ENCODE results near the gene PGAM2.

DNA sequence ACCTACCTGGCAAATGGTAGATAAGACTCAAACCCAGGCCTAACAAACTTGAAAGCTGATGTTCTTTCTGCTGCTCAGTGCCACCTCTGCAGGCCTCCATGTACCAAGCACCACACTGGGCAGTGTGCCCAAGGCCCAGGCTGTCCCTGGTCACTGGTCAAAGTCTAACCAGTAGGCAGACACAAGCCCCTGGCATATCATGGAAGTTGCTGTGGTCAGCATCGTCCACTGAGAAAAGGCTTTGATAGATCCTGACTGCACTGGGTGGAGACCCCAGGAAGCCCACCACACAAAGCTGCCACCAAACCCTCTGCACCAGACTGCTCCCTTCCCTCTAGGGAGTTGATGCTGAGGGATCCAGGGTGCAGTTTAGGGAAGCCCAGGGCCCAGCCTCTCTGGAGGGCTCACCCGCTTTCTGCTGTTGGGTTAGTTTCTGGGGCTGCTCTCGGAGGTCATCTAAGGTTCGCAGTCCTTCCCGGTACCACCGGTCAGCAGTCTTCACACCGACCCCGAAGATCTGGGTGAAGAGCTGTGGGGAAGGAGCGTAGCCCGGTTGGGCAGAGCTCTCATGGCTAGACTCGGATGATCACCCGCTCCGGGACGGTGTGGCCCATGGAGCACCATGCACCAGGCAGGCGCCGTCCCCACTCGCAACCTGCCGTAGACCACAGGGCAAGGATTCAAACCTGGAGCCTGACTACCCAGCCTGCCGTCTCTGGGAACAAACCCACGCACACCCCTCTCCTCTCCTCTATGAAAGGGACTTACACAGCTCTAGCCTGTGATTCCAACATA is 10.9 kb upstream of the PGAM2 start:
- TF ChIP-seq, protein P1, sequence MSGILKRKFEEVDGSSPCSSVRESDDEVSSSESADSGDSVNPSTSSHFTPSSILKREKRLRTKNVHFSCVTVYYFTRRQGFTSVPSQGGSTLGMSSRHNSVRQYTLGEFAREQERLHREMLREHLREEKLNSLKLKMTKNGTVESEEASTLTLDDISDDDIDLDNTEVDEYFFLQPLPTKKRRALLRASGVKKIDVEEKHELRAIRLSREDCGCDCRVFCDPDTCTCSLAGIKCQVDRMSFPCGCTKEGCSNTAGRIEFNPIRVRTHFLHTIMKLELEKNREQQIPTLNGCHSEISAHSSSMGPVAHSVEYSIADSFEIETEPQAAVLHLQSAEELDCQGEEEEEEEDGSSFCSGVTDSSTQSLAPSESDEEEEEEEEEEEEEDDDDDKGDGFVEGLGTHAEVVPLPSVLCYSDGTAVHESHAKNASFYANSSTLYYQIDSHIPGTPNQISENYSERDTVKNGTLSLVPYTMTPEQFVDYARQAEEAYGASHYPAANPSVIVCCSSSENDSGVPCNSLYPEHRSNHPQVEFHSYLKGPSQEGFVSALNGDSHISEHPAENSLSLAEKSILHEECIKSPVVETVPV (CRISPR knock-in tag; IDR thresholded peaks at IDR 0.05): no peak
- TF ChIP-seq, protein P2, sequence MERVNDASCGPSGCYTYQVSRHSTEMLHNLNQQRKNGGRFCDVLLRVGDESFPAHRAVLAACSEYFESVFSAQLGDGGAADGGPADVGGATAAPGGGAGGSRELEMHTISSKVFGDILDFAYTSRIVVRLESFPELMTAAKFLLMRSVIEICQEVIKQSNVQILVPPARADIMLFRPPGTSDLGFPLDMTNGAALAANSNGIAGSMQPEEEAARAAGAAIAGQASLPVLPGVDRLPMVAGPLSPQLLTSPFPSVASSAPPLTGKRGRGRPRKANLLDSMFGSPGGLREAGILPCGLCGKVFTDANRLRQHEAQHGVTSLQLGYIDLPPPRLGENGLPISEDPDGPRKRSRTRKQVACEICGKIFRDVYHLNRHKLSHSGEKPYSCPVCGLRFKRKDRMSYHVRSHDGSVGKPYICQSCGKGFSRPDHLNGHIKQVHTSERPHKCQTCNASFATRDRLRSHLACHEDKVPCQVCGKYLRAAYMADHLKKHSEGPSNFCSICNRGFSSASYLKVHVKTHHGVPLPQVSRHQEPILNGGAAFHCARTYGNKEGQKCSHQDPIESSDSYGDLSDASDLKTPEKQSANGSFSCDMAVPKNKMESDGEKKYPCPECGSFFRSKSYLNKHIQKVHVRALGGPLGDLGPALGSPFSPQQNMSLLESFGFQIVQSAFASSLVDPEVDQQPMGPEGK (CRISPR knock-in tag; IDR thresholded peaks at IDR 0.05; ENCODE audit: borderline replicate concordance): no peak
- no peak for TF ChIP-seq PPARA (CRISPR knock-in tag; IDR thresholded peaks at IDR 0.05; ENCODE audit: borderline replicate concordance)
- no peak for TF ChIP-seq RARB (CRISPR knock-in tag; IDR thresholded peaks at IDR 0.05)
- no peak for TF ChIP-seq ZNF565 (CRISPR knock-in tag; conservative IDR thresholded peaks at IDR 0.05; ENCODE audit: low read depth)
- TF ChIP-seq ZC3H10 (CRISPR knock-in tag; IDR thresholded peaks at IDR 0.05): no peak
- TF ChIP-seq, protein P3, sequence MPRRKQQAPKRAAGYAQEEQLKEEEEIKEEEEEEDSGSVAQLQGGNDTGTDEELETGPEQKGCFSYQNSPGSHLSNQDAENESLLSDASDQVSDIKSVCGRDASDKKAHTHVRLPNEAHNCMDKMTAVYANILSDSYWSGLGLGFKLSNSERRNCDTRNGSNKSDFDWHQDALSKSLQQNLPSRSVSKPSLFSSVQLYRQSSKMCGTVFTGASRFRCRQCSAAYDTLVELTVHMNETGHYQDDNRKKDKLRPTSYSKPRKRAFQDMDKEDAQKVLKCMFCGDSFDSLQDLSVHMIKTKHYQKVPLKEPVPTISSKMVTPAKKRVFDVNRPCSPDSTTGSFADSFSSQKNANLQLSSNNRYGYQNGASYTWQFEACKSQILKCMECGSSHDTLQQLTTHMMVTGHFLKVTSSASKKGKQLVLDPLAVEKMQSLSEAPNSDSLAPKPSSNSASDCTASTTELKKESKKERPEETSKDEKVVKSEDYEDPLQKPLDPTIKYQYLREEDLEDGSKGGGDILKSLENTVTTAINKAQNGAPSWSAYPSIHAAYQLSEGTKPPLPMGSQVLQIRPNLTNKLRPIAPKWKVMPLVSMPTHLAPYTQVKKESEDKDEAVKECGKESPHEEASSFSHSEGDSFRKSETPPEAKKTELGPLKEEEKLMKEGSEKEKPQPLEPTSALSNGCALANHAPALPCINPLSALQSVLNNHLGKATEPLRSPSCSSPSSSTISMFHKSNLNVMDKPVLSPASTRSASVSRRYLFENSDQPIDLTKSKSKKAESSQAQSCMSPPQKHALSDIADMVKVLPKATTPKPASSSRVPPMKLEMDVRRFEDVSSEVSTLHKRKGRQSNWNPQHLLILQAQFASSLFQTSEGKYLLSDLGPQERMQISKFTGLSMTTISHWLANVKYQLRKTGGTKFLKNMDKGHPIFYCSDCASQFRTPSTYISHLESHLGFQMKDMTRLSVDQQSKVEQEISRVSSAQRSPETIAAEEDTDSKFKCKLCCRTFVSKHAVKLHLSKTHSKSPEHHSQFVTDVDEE (CRISPR knock-in tag; IDR thresholded peaks at IDR 0.05): no peak
- TF ChIP-seq, protein P4, sequence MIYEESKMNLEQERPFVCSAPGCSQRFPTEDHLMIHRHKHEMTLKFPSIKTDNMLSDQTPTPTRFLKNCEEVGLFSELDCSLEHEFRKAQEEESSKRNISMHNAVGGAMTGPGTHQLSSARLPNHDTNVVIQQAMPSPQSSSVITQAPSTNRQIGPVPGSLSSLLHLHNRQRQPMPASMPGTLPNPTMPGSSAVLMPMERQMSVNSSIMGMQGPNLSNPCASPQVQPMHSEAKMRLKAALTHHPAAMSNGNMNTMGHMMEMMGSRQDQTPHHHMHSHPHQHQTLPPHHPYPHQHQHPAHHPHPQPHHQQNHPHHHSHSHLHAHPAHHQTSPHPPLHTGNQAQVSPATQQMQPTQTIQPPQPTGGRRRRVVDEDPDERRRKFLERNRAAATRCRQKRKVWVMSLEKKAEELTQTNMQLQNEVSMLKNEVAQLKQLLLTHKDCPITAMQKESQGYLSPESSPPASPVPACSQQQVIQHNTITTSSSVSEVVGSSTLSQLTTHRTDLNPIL (CRISPR knock-in tag; IDR thresholded peaks at IDR 0.05; ENCODE audit: low read depth): no peak
- no peak for TF ChIP-seq OSR1 (CRISPR knock-in tag; IDR thresholded peaks at IDR 0.05)
- no peak for TF ChIP-seq GLIS3 (CRISPR knock-in tag; IDR thresholded peaks at IDR 0.05)
- TF ChIP-seq BACH2 (CRISPR knock-in tag; IDR thresholded peaks at IDR 0.05; ENCODE audit: borderline replicate concordance): no peak

Measured in SK-N-SH treated with all-trans-retinoic acid at 6 μM for 48 hours (cell line).